Osteocyte (in vitro differentiated cells): ENCODE measurements around the gene PRX. TPM values are rescaled to one million over a fixed set of nuclear protein-coding genes. Genes with fewer than 3 reads are reported as not detected.
"Not testable (repeated sequence)": the region's sequence is repeated elsewhere in the genome, so short reads cannot be mapped to it uniquely, and the experiment has no call there.

Experiments used
- DNase-seq: peaks from one replicate; pipeline ENCODE4 v3.0.0; 2021; ENCODE audit warnings: mixed read lengths; ENCODE audit not compliant: unreplicated experiment; ENCODE audit errors: extremely low spot score
- H3K27ac Mint-ChIP-seq: one replicate; pipeline ENCODE4 v1.8.0; 2021; ENCODE audit warnings: mild to moderate bottlenecking, mixed read lengths; ENCODE audit not compliant: unreplicated experiment
- H3K27me3 Mint-ChIP-seq: one replicate; pipeline ENCODE4 v1.8.0; 2021; ENCODE audit warnings: mixed read lengths; ENCODE audit not compliant: unreplicated experiment
- H3K36me3 Mint-ChIP-seq: one replicate; pipeline ENCODE4 v1.8.0; 2021; ENCODE audit warnings: mixed read lengths; ENCODE audit not compliant: unreplicated experiment
- H3K4me1 Mint-ChIP-seq: one replicate; pipeline ENCODE4 v1.8.0; 2021; ENCODE audit warnings: mixed read lengths; ENCODE audit not compliant: unreplicated experiment
- H3K4me3 Mint-ChIP-seq: one replicate; pipeline ENCODE4 v1.8.0; 2021; ENCODE audit warnings: mild to moderate bottlenecking, moderate library complexity, mixed read lengths; ENCODE audit not compliant: unreplicated experiment
- H3K9me3 Mint-ChIP-seq: one replicate; pipeline ENCODE4 v1.8.0; 2021; ENCODE audit warnings: mixed read lengths; ENCODE audit not compliant: unreplicated experiment
- total RNA-seq: library from RNA; stranded (reverse); gene quantifications from 2 replicates; pipeline ENCODE4 v1.2.1, GENCODE V29; 2021
- TF ChIP-seq, protein P1 (sequence below): fragments of 200-600 bp; sonication (generic); IDR thresholded peaks from 2 replicates; pipeline ENCODE4 v1.5.0; 2021; ENCODE audit warnings: antibody characterized with exemption, mild to moderate bottlenecking, moderate library complexity

Gene PRX
- total RNA-seq, 1 donor from 2014 or later, result 5.0 TPM

- DNase-seq, result no peak
- no peaks in the 10 kb centered on the region for H3K27me3 Mint-ChIP-seq
- no peaks in the 10 kb centered on the region for H3K9me3 Mint-ChIP-seq
- H3K4me1 Mint-ChIP-seq, result no peaks in the 10 kb centered on the region
- no peak overlapping the region for H3K27ac Mint-ChIP-seq
- no peak overlapping the region for H3K4me3 Mint-ChIP-seq
- TF ChIP-seq, protein P1, sequence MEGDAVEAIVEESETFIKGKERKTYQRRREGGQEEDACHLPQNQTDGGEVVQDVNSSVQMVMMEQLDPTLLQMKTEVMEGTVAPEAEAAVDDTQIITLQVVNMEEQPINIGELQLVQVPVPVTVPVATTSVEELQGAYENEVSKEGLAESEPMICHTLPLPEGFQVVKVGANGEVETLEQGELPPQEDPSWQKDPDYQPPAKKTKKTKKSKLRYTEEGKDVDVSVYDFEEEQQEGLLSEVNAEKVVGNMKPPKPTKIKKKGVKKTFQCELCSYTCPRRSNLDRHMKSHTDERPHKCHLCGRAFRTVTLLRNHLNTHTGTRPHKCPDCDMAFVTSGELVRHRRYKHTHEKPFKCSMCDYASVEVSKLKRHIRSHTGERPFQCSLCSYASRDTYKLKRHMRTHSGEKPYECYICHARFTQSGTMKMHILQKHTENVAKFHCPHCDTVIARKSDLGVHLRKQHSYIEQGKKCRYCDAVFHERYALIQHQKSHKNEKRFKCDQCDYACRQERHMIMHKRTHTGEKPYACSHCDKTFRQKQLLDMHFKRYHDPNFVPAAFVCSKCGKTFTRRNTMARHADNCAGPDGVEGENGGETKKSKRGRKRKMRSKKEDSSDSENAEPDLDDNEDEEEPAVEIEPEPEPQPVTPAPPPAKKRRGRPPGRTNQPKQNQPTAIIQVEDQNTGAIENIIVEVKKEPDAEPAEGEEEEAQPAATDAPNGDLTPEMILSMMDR, result no peak
- peaks cover 13% of the 10 kb centered on the region for H3K36me3 Mint-ChIP-seq
These were observed 35.2 kb downstream of the PRX start for GRCh38 chr19:40377876-40378385.

- Mint-ChIP-seq H3K9me3 (no peaks in the 10 kb centered on the region), H3K4me1 (no peaks in the 10 kb centered on the region), H3K4me3 (no peak overlapping the region), H3K27me3 (no peaks in the 10 kb centered on the region), H3K36me3 (peaks cover 21% of the 10 kb centered on the region), H3K27ac (peak overlapping the region; percentile 34)
- TF ChIP-seq, protein P1, result no peak
- DNase-seq, result no peak
These were observed 36.8 kb downstream of the PRX start for GRCh38 chr19:40376286-40376862.

- Mint-ChIP-seq H3K36me3 (peaks cover 29% of the 10 kb centered on the region), H3K4me3 (no peak overlapping the region), H3K27ac (no peak overlapping the region), H3K27me3 (no peaks in the 10 kb centered on the region), H3K9me3 (no peaks in the 10 kb centered on the region), H3K4me1 (no peaks in the 10 kb centered on the region)
- TF ChIP-seq, protein P1, result no peak
- no peak for DNase-seq
These were observed 39.1 kb downstream of the PRX start for GRCh38 chr19:40374084-40374483.

DNA sequence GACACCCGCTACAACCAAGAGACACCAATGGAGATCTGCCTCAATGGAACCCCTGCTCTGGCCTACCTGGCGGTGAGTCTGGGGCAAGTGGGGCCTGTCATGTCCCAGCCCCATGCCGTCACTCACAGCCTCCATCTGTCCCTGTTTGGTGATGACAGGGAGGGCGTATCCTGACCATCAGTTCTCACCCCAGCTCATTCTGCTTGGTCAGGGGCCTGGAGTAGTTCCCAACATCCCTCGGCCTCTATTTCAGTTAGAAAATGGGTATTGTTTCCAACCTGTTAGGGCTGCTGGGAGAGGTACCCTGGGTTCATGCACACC, 41.4 kb downstream of the PRX start:
- Mint-ChIP-seq H3K36me3 (peaks cover 32% of the 10 kb centered on the region), H3K9me3 (no peaks in the 10 kb centered on the region), H3K4me1 (peaks cover 5% of the 10 kb centered on the region), H3K27ac (no peak overlapping the region), H3K27me3 (no peaks in the 10 kb centered on the region), H3K4me3 (no peak overlapping the region)
- TF ChIP-seq, protein P1, result no peak
- DNase-seq, result no peak

GRCh38 chr19:40370997-40371801, 42.0 kb downstream of the PRX start:
- Mint-ChIP-seq H3K27me3 (no peaks in the 10 kb centered on the region), H3K36me3 (peaks cover 32% of the 10 kb centered on the region), H3K4me3 (no peak overlapping the region), H3K9me3 (no peaks in the 10 kb centered on the region), H3K27ac (no peak overlapping the region), H3K4me1 (peaks cover 7% of the 10 kb centered on the region)
- no peak for DNase-seq
- TF ChIP-seq, protein P1, result no peak

GRCh38 chr19:40370253-40370652, 42.9 kb downstream of the PRX start:
- H3K9me3 Mint-ChIP-seq, H3K27ac Mint-ChIP-seq, DNase-seq, H3K27me3 Mint-ChIP-seq, H3K4me3 Mint-ChIP-seq: not testable (repeated sequence)
- peaks cover 14% of the 10 kb centered on the region for H3K4me1 Mint-ChIP-seq
- peaks cover 32% of the 10 kb centered on the region for H3K36me3 Mint-ChIP-seq
